HG03558 (cell line): Measurements from ENCODE around the gene CES2.

Experiments
- ATAC-seq: cut with Tn5 transposase; IDR thresholded peaks from one replicate; pipeline ENCODE4 v1.9.1; 2021; ENCODE audit warnings: moderate number of reproducible peaks; ENCODE audit not compliant: unreplicated experiment; ENCODE audit errors: extremely low read depth

The CES2 gene

GRCh38 chr16:66901626-66902025 lies 33.7 kb upstream of the CES2 start:
- no peak for ATAC-seq

- ATAC-seq = no peak
These were observed 32.4 kb upstream of the CES2 start for GRCh38 chr16:66902648-66903543.

DNA sequence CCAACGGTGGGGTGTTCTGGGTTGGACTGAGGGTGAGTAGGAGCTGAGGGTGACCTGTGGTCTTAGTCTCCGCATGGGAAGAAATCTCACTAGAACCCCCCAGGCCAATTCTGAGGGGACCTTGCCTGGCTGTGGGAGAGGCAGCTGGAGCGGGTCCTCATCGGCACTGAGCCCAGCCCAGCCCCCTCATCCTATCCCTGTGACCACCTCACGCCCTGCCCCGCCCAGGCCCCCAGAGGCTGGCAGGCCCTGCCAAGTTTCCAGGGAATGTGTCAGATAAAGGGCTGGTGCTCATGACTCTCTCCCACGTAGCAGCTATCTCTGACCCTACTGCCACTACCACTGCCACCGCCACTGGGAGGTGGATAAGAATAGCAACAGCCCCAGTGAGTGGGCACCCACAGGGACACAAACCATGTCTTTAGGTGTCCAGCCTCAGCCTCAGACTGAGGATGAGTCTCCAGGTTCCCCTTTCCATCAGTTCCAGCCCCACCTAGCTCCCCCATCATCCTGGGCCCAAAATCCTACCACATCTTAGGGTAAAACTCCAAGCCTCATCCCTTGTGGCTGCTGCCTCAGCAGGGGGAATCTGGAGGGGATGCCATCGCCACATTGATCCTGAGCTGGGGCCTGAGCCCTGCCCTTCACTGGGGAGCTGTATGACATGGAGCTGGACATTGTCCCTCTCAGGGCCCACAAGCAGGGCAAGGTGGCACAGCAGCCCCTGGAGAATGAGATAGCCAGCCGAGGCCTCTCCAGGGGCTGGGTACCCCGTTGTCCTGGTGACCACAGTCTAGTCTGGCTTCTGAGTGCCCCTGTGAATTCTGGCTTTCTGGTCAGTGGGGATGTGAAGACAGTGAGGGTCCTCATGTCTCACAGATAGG lies 31.5 kb upstream of the CES2 start:
- no peak for ATAC-seq

GRCh38 chr16:66904428-66904845 lies 30.9 kb upstream of the CES2 start:
- no peak for ATAC-seq

DNA sequence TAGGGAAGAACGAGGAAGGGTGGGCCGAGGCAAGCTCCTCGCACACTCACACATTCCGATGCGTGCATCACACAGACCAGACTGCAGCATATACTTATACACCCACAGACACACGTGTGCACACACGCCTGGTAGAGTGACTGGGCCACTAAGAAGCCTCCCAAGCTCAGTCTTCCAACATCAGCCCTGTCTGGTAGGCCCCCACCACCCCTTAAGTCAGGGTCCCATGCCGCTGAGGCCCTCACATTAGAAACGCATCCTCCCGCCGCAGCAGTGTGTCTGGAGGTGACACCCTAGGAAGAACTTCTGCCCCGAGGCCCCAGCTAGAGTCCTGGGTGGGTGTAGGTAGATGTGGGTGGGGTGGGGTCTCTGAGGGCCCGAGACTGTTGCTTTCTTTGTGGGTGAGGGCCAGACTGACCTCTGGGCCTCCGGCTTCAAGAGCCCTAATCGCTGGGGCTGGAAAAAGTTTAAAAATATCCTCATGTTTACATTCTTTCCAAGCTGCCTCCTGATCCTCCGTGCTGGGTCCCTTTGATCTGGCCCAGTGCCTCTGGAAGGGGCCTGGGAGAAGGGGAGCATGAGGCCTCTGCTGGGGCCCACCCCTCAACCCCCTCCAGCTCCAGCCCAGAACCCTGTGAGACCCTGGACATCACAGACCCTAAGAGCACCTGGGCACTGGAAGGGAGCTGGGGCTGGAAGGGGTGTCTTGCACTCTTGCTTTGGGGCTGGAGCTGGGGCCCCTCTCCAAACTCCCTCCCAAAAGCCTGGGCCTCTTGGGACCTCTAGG lies 30.3 kb upstream of the CES2 start:
- ATAC-seq = no peak

DNA sequence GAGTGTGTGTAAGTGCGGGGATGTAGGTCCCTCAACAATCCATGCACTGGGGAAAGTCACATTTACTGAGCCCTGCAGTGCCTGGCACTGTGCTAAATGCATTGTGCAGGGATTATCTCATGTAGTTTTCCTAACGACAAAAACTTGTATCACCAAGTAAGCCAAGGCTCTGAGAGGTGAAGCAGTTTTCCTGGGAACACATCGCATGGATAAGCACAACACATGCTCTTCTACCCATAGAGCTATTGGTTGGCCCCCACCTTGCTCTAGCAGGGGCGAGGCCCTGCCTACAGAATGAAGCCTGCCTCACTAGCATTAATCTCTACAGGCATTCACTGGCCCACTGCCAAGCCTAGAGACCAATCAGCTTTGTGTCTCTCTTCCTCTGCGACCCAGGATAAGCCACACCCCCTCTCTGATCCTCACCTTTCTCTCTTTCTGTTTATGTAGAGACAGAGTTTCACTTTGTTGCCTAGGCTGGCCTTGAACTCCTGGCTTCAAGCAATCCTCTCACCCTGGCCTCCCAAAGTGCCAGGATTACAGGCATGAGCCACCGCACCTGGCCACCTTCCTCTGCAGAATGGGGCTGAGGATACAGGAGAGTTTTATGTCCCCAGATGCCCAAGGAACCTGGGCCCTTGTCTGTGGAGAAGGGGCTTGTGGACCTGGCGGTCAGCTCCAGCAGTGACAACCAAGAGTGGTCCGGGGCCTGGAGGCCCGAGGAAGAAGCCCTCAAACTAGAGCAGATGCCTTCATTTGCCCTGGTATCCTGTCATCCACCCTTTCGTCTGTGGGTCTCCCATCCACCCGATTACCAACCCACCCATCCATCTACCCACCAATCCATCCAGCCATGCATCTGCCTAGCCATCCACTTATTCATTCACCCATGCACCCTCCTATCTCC lies 29.4 kb upstream of the CES2 start:
- no peak for ATAC-seq

DNA sequence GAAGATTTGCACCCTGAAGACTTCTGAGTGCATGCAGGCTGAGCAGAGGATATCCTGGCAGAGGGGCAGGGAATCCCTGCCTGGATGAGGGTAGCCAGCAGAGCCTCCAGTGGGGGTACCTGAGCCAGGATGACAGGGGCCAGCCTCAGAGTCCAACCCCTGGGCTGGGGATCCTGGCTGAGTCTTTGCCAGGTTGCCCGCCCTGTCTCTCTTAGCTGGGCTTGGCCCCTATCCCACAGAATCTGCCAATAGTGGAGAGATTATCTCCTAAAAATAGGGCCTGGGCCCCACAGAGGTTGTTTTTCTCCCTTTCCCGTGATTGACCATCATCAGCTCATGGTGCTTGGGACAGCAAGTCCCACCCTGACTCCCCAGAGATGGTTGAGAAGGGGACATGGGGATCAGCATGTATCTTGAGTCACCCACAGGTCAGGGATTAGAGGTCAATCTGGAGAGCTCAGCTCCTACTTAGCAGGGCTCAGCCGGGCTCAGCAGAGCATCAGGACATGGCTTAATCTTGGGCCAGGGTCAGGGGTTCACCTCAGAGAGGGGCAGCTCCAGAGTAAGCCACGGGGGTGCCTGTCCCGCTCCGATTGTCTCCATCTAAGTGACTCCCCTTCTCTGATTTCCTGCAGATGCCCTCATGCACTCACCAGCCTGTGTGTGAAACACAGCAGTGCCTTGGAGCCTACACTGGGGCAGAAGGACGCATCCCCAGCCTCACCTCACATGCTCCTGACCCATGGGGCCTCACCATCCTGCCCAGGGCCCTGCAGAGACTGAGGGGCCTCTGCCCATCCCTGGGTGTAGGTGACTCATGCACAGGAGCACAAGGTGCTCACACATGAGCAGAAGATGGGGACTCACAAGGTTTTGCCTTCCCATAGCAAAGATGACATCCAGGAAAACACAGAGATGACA lies 28.1 kb upstream of the CES2 start:
- ATAC-seq = no peak

DNA sequence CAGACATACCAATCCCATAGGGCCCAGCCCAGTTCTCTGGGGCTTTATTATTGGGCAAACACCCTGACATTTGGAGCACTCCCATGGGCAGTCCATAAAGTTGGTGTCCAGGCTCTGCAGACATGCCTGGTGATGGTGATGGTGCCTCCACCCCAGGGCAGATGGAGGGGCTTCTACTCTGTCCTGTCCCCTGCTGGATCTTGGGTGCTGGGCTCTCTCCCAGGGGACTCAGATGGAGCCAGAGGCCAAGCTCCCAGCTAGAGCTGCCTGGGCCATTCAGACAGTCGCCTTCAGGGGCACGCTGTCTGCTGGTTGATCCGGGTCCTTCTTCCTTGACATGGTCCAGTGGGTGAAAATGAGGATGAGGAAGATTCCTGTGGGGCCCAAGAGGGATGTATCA lies 27.2 kb upstream of the CES2 start:
- ATAC-seq = no peak

DNA sequence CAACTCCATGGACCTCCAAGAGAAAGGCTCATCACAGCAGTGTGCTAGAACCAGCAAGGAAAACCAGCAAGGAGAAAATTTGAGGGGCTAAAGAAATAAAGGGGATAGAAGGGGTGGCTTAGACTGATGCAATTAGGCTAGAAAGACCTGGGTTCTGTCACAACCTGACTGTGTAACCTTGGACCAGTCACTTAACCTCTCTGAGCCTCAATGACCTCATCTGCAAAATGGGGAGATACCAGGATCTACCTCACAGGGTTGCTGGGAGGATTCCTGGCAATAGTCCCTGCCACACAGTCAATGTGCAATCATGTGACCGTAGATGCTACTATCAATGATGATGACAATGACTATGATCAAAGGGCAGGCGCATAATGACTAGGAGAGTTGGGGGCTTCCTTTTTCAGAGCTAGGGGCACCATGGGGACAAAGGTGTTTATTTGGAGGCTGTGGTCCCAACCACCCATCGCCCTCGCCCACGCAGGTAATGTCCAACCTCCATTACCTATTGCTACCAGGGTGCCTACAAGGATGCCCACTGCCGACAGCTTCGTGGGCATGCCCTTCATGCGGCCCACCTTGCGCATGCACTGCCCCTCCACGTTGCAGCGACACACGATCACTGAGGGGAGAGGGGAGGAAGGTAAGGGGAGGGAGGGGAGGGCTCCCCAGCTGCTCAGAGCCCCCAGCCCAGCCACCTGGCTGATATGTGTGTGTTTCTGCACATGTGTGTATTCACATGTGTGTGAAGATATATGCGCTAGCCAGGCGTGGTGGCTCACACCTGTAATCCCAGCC lies 26.4 kb upstream of the CES2 start:
- ATAC-seq = no peak

- ATAC-seq = no peak
These were observed 25.0 kb upstream of the CES2 start for GRCh38 chr16:66910175-66910940.

DNA sequence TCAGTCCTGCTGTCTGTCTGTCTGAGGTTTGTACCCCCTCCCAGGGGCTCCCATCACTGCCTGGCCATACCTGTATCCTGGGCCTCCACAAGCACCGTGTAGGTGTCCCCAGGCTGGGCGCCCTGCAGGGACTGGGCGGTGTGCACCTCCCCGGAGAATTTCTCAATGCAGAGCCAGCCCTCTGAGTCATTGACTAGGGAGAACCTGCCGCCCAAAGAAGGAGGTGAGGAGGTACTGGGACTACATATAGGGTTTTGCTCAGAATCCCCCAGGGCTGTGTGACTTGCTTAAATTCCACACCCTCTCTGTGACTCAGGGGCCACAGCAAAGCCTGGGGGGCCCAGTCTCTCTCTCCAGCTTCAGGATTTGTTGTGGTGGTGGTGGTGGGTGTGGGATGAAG lies 24.2 kb upstream of the CES2 start:
- ATAC-seq = no peak

DNA sequence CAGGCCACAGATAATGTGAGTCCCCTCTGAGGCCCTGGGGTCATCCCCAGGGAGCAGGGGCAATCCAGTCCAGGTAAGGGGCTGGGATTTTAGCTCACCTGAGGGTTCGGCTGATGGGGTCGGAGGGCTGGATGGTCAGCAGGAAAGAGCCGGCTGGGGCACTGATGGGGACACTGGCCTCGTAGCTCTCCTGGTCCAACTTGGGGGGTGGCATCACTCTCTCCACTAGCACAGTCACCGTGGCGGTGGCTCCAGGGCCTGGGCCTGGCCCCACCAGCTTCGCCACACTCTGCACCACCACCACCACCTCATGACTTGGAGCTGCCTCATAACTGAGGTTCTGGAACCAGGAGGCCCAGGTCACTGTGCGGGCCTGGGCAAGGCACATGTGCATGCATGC lies 23.5 kb upstream of the CES2 start:
- no peak for ATAC-seq

DNA sequence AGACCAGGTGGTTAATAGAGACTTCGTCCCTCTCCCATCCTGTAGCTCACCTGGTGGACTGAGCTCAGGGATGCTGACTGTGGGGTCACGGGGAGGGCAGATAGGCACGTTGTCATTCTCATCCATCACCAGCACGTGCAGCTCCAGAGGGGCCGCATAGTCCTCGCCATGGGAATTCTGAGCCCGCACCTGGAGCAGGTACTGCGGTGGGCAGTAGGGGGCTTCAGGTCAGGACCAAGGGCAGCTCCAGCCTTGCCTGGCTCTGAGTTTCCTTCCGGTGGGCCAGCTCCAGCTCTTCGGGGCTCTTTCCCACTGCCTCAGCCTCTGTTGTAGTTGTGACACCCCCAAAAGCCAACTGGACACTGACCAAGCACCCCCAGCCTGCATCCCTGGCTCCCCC lies 22.2 kb upstream of the CES2 start:
- ATAC-seq = no peak

DNA sequence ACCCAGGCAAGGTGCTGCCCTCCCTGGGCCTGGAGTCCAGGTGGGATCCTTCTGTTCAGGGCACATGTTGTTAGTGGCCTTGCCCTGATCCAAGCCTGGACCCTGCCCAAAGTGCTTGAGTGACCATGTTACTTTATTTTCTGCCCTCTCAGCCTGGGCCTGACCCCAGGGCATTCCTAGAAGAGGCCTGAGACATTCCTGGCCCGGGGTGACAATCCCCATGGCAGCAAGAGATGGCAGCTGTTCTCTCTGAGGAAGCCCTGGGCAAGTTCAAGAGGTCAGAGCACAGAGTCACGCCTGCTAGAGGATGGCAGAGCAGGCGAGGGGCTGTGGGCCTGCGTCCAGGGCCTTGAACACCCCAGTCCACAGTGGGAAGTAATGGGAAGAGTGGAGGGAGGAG lies 21.6 kb upstream of the CES2 start:
- ATAC-seq = no peak

GRCh38 chr16:66914541-66914940 lies 20.8 kb upstream of the CES2 start:
- no peak for ATAC-seq

DNA sequence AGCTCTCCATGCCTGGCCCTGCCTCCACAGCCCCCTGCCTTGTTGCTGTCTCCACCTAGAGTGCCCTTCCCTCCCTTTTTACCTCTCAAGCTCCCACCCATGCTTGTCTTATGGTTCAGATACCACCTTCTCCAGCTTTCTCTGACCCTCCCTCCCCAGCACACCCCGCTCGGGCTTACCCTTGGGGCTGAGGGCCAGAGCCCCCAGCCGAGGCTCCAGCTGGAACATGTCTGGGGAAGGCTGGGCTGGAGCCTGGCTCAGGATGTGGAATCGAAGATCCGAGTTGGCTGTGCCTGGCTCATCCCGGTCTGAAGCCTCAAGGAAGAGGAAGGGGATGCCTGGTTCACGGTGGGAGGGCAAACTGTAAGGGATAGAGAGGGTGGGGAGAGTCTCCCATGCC lies 20.3 kb upstream of the CES2 start:
- ATAC-seq = no peak

DNA sequence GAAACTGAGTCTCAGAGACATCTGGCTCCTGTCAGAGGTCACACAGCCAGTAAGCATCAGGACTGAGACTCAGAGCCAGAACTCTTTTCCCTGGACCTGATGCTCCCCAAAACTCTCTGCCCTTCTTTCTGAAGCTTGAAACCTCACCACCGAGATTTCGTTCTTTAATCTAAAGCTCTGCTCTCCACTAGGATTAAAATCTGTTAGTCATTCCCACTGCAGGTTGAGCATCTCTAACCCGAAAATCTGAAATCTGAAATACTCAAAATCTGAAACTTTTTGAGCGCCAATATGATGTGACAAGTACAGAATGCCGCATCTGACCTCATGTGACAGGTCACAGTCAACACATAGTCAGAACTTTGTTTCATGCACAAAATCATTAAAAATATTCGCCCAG lies 18.8 kb upstream of the CES2 start:
- ATAC-seq = no peak
